ENCODE results near the gene SPAM1. TPM values are rescaled to one million over a fixed set of nuclear protein-coding genes. Genes with fewer than 3 reads are reported as not detected.

Gene SPAM1
- total RNA-seq, 1 experiment from 2014 or later: not detected

DNA sequence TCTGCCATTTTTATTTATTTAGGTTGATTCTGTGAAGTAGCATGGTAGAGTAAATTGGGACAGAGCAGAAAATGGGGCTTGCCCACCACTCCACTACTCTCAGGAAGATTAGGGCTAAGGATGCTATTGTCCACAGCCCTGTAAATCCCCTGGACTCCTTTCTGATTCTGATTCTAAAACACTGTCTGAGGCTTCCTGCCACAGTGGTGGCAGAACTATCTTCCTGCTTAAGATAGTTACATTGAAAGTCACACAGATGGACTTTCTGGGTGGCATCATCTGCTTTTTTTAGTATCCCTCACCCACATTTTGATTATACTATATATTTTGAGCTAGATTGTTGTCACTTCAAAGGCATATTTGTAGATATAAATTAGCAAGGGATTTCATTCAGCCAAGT, 50.0 kb downstream of the SPAM1 start:
- no TSS peak for BruUV-seq (replicated peaks)
- H3K4me3 Mint-ChIP-seq (ENCODE audit: unreplicated experiment): no peak overlapping the region
- POLR2A ChIA-PET: interaction anchor here (0.6 kb wide), 1 partner anchor 34 kb away, joined by 3 read pairs; no protein-coding TSS in a partner anchor
- no peaks in the 10 kb centered on the region for H3K9me3 Mint-ChIP-seq (ENCODE audit: unreplicated experiment)
- CTCF ChIA-PET: no interaction called here
- H3K27me3 Mint-ChIP-seq (ENCODE audit: insufficient read depth, unreplicated experiment): no peaks in the 10 kb centered on the region
- H3K4me1 Mint-ChIP-seq (ENCODE audit: insufficient read depth, unreplicated experiment): peaks cover 5% of the 10 kb centered on the region
- TF ChIP-seq CTCF (IDR thresholded peaks at IDR 0.05; ENCODE audit: unreplicated experiment): no peak
- no peaks in the 10 kb centered on the region for H3K36me3 Mint-ChIP-seq (ENCODE audit: insufficient read depth, unreplicated experiment)
- intact Hi-C loops (cut with micrococcal nuclease): no loop called here
- no peak overlapping the region for H3K27ac Mint-ChIP-seq (ENCODE audit: low read depth, unreplicated experiment)
- no peak for DNase-seq (ENCODE audit: unreplicated experiment)

DNA sequence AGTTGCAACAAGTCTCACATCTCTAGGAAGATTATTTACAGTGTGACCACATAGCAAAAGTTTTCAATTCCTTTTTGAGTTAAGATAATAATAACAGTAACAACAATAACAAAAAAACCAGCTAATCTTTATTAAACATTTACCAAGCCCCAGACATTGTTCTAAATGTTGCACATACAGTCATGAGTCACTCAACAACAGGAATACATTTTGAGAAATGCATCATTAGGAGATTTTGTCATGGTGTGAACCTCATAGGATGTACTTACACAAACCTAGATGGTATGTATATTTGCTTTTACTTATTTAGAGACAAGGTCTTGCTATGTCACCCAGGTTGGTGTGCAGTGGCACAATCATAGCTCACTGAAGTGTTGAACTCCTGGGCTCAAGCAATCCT, 52.0 kb downstream of the SPAM1 start:
- ChIA-PET POLR2A (interaction anchor here (0.7 kb wide), 1 partner anchor 10 kb away, joined by 3 read pairs; no protein-coding TSS in a partner anchor), CTCF (interaction anchor here (0.7 kb wide), 1 partner anchor 96 kb away, joined by 3 read pairs; no protein-coding TSS in a partner anchor)

GRCh38 chr7:123979876-123980275, 54.8 kb downstream of the SPAM1 start:
- Mint-ChIP-seq H3K4me1 (ENCODE audit: insufficient read depth, unreplicated experiment) (peaks cover 6% of the 10 kb centered on the region), H3K36me3 (ENCODE audit: insufficient read depth, unreplicated experiment) (no peaks in the 10 kb centered on the region), H3K27me3 (ENCODE audit: insufficient read depth, unreplicated experiment) (no peaks in the 10 kb centered on the region), H3K4me3 (ENCODE audit: unreplicated experiment) (no peak overlapping the region), H3K9me3 (ENCODE audit: unreplicated experiment) (peaks cover 7% of the 10 kb centered on the region), H3K27ac (ENCODE audit: low read depth, unreplicated experiment) (no peak overlapping the region)
- no TSS peak for BruUV-seq (replicated peaks)
- ChIA-PET POLR2A (no interaction called here), CTCF (interaction anchor here (0.6 kb wide), 1 partner anchor 24 kb away, joined by 3 read pairs; no protein-coding TSS in a partner anchor)
- TF ChIP-seq CTCF (IDR thresholded peaks at IDR 0.05; ENCODE audit: unreplicated experiment): no peak
- intact Hi-C loops (cut with micrococcal nuclease): no loop called here
- DNase-seq (ENCODE audit: unreplicated experiment): peak; percentile 64

More for the DNA sequence above, 52.0 kb downstream of the SPAM1 start:
- H3K27me3 Mint-ChIP-seq (ENCODE audit: insufficient read depth, unreplicated experiment): no peaks in the 10 kb centered on the region
- intact Hi-C loops (cut with micrococcal nuclease): no loop called here
- TF ChIP-seq CTCF (IDR thresholded peaks at IDR 0.05; ENCODE audit: unreplicated experiment): no peak
- no TSS peak for BruUV-seq (replicated peaks)
- peaks cover 6% of the 10 kb centered on the region for H3K4me1 Mint-ChIP-seq (ENCODE audit: insufficient read depth, unreplicated experiment)
- no peak for DNase-seq (ENCODE audit: unreplicated experiment)
- H3K27ac Mint-ChIP-seq (ENCODE audit: low read depth, unreplicated experiment): no peak overlapping the region
- H3K4me3 Mint-ChIP-seq (ENCODE audit: unreplicated experiment): no peak overlapping the region
- H3K36me3 Mint-ChIP-seq (ENCODE audit: insufficient read depth, unreplicated experiment): no peaks in the 10 kb centered on the region
- no peaks in the 10 kb centered on the region for H3K9me3 Mint-ChIP-seq (ENCODE audit: unreplicated experiment)

- no peak for DNase-seq (ENCODE audit: unreplicated experiment)
- intact Hi-C loops (cut with micrococcal nuclease): no loop called here
- no peaks in the 10 kb centered on the region for H3K27me3 Mint-ChIP-seq (ENCODE audit: insufficient read depth, unreplicated experiment)
- BruUV-seq (replicated peaks): no TSS peak
- no peaks in the 10 kb centered on the region for H3K36me3 Mint-ChIP-seq (ENCODE audit: insufficient read depth, unreplicated experiment)
- ChIA-PET CTCF (no interaction called here), POLR2A (no interaction called here)
- H3K4me1 Mint-ChIP-seq (ENCODE audit: insufficient read depth, unreplicated experiment): no peaks in the 10 kb centered on the region
- H3K9me3 Mint-ChIP-seq (ENCODE audit: unreplicated experiment): peaks cover 13% of the 10 kb centered on the region
- H3K4me3 Mint-ChIP-seq (ENCODE audit: unreplicated experiment): no peak overlapping the region
- TF ChIP-seq CTCF (IDR thresholded peaks at IDR 0.05; ENCODE audit: unreplicated experiment): no peak
- no peak overlapping the region for H3K27ac Mint-ChIP-seq (ENCODE audit: low read depth, unreplicated experiment)
Observed at GRCh38 chr7:123987445-123987844, 62.4 kb downstream of the SPAM1 start.

All from MCF 10A (cell line).